SK-N-SH (cell line): ENCODE results near the gene NAPG. TPM values are rescaled to one million over a fixed set of nuclear protein-coding genes. Genes with fewer than 3 reads are reported as not detected.

Experiments used
- CTCF ChIA-PET: fragments of 300-600, 350-600 bp; formaldehyde crosslinking; extraction: SDS; loops from one replicate; lab custom pipeline; 2021; lab: Yijun Ruan, JAX
- POLR2A ChIA-PET: fragments of 350-600 bp; sonication (Branson Sonifier 250); formaldehyde crosslinking; extraction: SDS; loops from one replicate; lab custom pipeline; 2020; ENCODE audit warnings: antibody characterized with exemption, inconsistent platforms; lab: Yijun Ruan, JAX
- DNase-seq: peaks from one replicate; pipeline ENCODE4 v3.0.0; 2012
- H2AFZ ChIP-seq: fragments of 200-600 bp; sonication (generic); 2 replicates; pipeline ENCODE4 v1.8.1; 2016; ENCODE audit warnings: antibody characterized with exemption, mild to moderate bottlenecking, low read depth
- H3F3A ChIP-seq: fragments of 200-600 bp; sonication (generic); replicated peaks from 2 replicates; pipeline ENCODE3; 2016; ENCODE audit warnings: antibody characterized with exemption, mild to moderate bottlenecking; ENCODE audit not compliant: insufficient read depth
- H3K27ac ChIP-seq, 2 experiments: fragments of 200-500 bp in 1 of 2; fragments of 200-600 bp in 1 of 2; sonication (Bioruptor generic) in 1 of 2; sonication (generic), shearing (Covaris generic) in 1 of 2; 2 replicates each; pipeline versions ENCODE4 v1.5.1 to v1.6.1; 2014 to 2016; ENCODE audit warnings: low read depth in 2 of 2, inconsistent platforms in 1 of 2, low read length in 1 of 2, mild to moderate bottlenecking in 1 of 2, mixed read lengths in 1 of 2
- H3K27me3 ChIP-seq: fragments of 200-600 bp; sonication (generic), shearing (Covaris generic); 2 replicates; pipeline ENCODE4 v1.6.1; 2016; ENCODE audit warnings: mixed run types; ENCODE audit not compliant: insufficient read depth
- H3K36me3 ChIP-seq, 2 experiments: fragments of 200-500 bp in 1 of 2; fragments of 200-600 bp in 1 of 2; sonication (Bioruptor generic) in 1 of 2; sonication (generic) in 1 of 2; replicated peaks in 1 of 2; 2 replicates each; pipeline versions ENCODE3 to v1.5.1; 2014 to 2016; ENCODE audit warnings: low read length in 1 of 2, mild to moderate bottlenecking in 1 of 2; ENCODE audit not compliant: insufficient read depth in 2 of 2, control insufficient read depth in 1 of 2
- H3K4me1 ChIP-seq, 2 experiments: fragments of 200-500 bp in 1 of 2; fragments of 200-600 bp in 1 of 2; sonication (Bioruptor generic) in 1 of 2; sonication (generic), shearing (Covaris generic) in 1 of 2; 2 replicates each; pipeline versions ENCODE4 v1.5.1 to v1.6.1; 2014 to 2016; ENCODE audit warnings: low read depth in 1 of 2, low read length in 1 of 2, mixed run types in 1 of 2; ENCODE audit not compliant: insufficient read depth in 2 of 2, control insufficient read depth in 1 of 2
- H3K4me2 ChIP-seq: fragments of 200-600 bp; sonication (generic), shearing (Covaris generic); 2 replicates; pipeline ENCODE4 v1.6.1; 2017; ENCODE audit warnings: mixed run types
- H3K4me3 ChIP-seq, 2 experiments: fragments of 200-500 bp in 1 of 2; fragments of 200-600 bp in 1 of 2; sonication (Bioruptor generic) in 1 of 2; sonication (generic), shearing (Covaris generic) in 1 of 2; 2 replicates each; pipeline versions ENCODE4 v1.5.1 to v1.8.1; 2014 to 2016; ENCODE audit warnings: low read depth in 2 of 2, inconsistent platforms in 1 of 2, low read length in 1 of 2, mild to moderate bottlenecking in 1 of 2, mixed read lengths in 1 of 2, moderate library complexity in 1 of 2
- H3K79me2 ChIP-seq: fragments of 200-600 bp; sonication (generic); 2 replicates; pipeline ENCODE4 v1.8.1; 2017; ENCODE audit warnings: mild to moderate bottlenecking; ENCODE audit not compliant: insufficient read depth
- H3K9ac ChIP-seq: fragments of 200-600 bp; sonication (generic); 2 replicates; pipeline ENCODE4 v1.6.1; 2017; ENCODE audit warnings: mixed run types
- H3K9me2 ChIP-seq: fragments of 200-600 bp; sonication (generic); 2 replicates; pipeline ENCODE4 v1.6.1; 2017; ENCODE audit warnings: mixed run types
- H3K9me3 ChIP-seq: fragments of 200-600 bp; sonication (generic); 2 replicates; pipeline ENCODE4 v1.6.1; 2017; ENCODE audit warnings: mixed run types, mild to moderate bottlenecking, moderate library complexity
- H4K20me1 ChIP-seq: fragments of 200-600 bp; sonication (generic); 2 replicates; pipeline ENCODE4 v1.6.1; 2017; ENCODE audit warnings: mild to moderate bottlenecking, mixed run types; ENCODE audit not compliant: insufficient read depth
- CHD2 ChIP-seq: fragments of 150-350 bp; IDR thresholded peaks from 2 replicates; pipeline ENCODE4 v1.6.1; 2018; ENCODE audit warnings: low read length; ENCODE audit not compliant: partially characterized antibody
- FOSL2 ChIP-seq: IDR thresholded peaks from 2 replicates; pipeline ENCODE4 v1.4.0; 2012; ENCODE audit warnings: low read depth, mild to moderate bottlenecking, moderate library complexity, borderline replicate concordance
- GATA2 ChIP-seq: sonication (generic); formaldehyde crosslinking; IDR thresholded peaks from 2 replicates; pipeline ENCODE4 v1.5.0; 2020; ENCODE audit warnings: mild to moderate bottlenecking, missing genetic modification reagents
- JUND ChIP-seq: IDR thresholded peaks from 2 replicates; pipeline ENCODE4 v1.4.0; 2012
- MXI1 ChIP-seq: IDR thresholded peaks from 2 replicates; pipeline ENCODE4 v1.6.1; 2012; ENCODE audit warnings: mild to moderate bottlenecking, low read depth, low read length, improper control_type of control experiment
- NFIC ChIP-seq: IDR thresholded peaks from 2 replicates; pipeline ENCODE4 v1.4.0; 2012; ENCODE audit warnings: borderline replicate concordance
- NRF1 ChIP-seq: IDR thresholded peaks from 2 replicates; pipeline ENCODE4 v1.6.1; 2012; ENCODE audit warnings: low read depth, mild to moderate bottlenecking, low read length
- PBX3 ChIP-seq: IDR thresholded peaks from 2 replicates; pipeline ENCODE4; 2012
- RAD21 ChIP-seq: IDR thresholded peaks from 2 replicates; pipeline ENCODE4 v1.6.1; 2012; ENCODE audit warnings: mild to moderate bottlenecking, low read length
- RCOR1 ChIP-seq: fragments of 150-350 bp; IDR thresholded peaks from 2 replicates; pipeline ENCODE4 v1.6.1; 2017; ENCODE audit warnings: antibody characterized with exemption, low read length
- REST ChIP-seq: IDR thresholded peaks from 2 replicates; pipeline ENCODE4 v1.6.1; 2012; ENCODE audit warnings: mild to moderate bottlenecking, low read depth, low read length, moderate library complexity
- RFX5 ChIP-seq: IDR thresholded peaks from 2 replicates; pipeline ENCODE4 v1.6.1; 2012; ENCODE audit warnings: mild to moderate bottlenecking, improper control_type of control experiment, low read length
- RXRA ChIP-seq: IDR thresholded peaks from 2 replicates; pipeline ENCODE4 v1.4.0; 2012; ENCODE audit warnings: low read depth, mild to moderate bottlenecking, borderline replicate concordance
- SMC3 ChIP-seq: IDR thresholded peaks from 2 replicates; pipeline ENCODE4 v1.6.1; 2012; ENCODE audit warnings: low read depth, low read length, improper control_type of control experiment
- TAF1 ChIP-seq: IDR thresholded peaks from 2 replicates; pipeline ENCODE4 v1.6.1; 2012; ENCODE audit warnings: low read depth, mild to moderate bottlenecking, low read length, moderate library complexity, borderline replicate concordance
- TEAD4 ChIP-seq: IDR thresholded peaks from 2 replicates; pipeline ENCODE4 v1.4.0; 2012; ENCODE audit warnings: mild to moderate bottlenecking, borderline replicate concordance; ENCODE audit not compliant: insufficient read depth
- USF1 ChIP-seq: IDR thresholded peaks from 2 replicates; pipeline ENCODE4 v1.4.0; 2012; ENCODE audit warnings: low read depth, borderline replicate concordance
- YY1 ChIP-seq: IDR thresholded peaks from 2 replicates; pipeline ENCODE4 v1.4.0; 2012; ENCODE audit warnings: low read depth, mild to moderate bottlenecking
- WGBS: methylation state at CpG from one replicate; pipeline ENCODE4 v1.1.6; 2017; ENCODE audit warnings: low lambda C conversion rate; 5-methylcytosine and 5-hydroxymethylcytosine counted together
- polyA plus RNA-seq, 3 experiments: library from polyadenylated mRNA; depleted of rRNA; stranded (reverse); fragments of >200 nt; gene quantifications; 2 replicates each; pipeline ENCODE4 v1.2.3, GENCODE V29; 2012

Gene NAPG
- polyA plus RNA-seq, 1 of the 3 experiments (the other 2 are of a cell fraction): 9.2 TPM

GRCh38 chr18:10530852-10531251 lies 5.0 kb downstream of the NAPG start:
- H3K9ac ChIP-seq: no peak overlapping the region
- no peaks in the 10 kb centered on the region for H3K27me3 ChIP-seq
- POLR2A ChIA-PET: no interaction called here

GRCh38 chr18:10533111-10533510 lies 7.3 kb downstream of the NAPG start:
- H3K4me1 ChIP-seq: peaks cover 3 to 4% of the 10 kb centered on the region in 2 experiments; a peak in 2 of 4 replicates
- CTCF ChIA-PET: interaction anchor here (1.6 kb wide), 1 partner anchor 13 kb away, joined by 4 read pairs; no protein-coding TSS in a partner anchor
- WGBS: 94% methylated on average over 2 of the region's 2 CpGs

More at GRCh38 chr18:10530852-10531251, 5.0 kb downstream of the NAPG start:
- peaks cover 23 to 28% of the 10 kb centered on the region in 2 experiments for H3K36me3 ChIP-seq
- TF ChIP-seq GATA2 (CRISPR knock-in tag) (no peak), RFX5 (no peak), MXI1 (no peak), CHD2 (no peak), RAD21 (no peak), TEAD4 (no peak)
- TF ChIP-seq, all 33 proteins: peak for 0
- no peak overlapping the region for H3K27ac ChIP-seq
- peaks cover 6 to 9% of the 10 kb centered on the region in 2 experiments for H3K4me1 ChIP-seq
- no peak overlapping the region for H3K4me3 ChIP-seq
- no peak overlapping the region for H2AFZ ChIP-seq
- WGBS: 88% methylated on average over 3 of the region's 3 CpGs
- H3K79me2 ChIP-seq: peaks cover 84% of the 10 kb centered on the region
- no peak overlapping the region for H3K4me2 ChIP-seq
- H3K9me3 ChIP-seq: no peaks in the 10 kb centered on the region
- H3K9me2 ChIP-seq: no peaks in the 10 kb centered on the region
- CTCF ChIA-PET: interaction anchor here (0.6 to 1.3 kb wide), 2 partner anchors 25 to 559 kb away, joined by 3 read pairs; no protein-coding TSS in a partner anchor
- H4K20me1 ChIP-seq: peaks cover 44% of the 10 kb centered on the region
- peaks cover 5% of the 10 kb centered on the region for H3F3A ChIP-seq
- DNase-seq: no peak

More at GRCh38 chr18:10533111-10533510, 7.3 kb downstream of the NAPG start:
- H3K27ac ChIP-seq: no peak overlapping the region
- POLR2A ChIA-PET: no interaction called here
- no peak for DNase-seq
- peaks cover 29 to 34% of the 10 kb centered on the region in 2 experiments for H3K36me3 ChIP-seq
- H3K4me3 ChIP-seq: no peak overlapping the region
- no peaks in the 10 kb centered on the region for H3K9me3 ChIP-seq
- H2AFZ ChIP-seq: no peak overlapping the region
- H3K9ac ChIP-seq: no peak overlapping the region
- peaks cover 5% of the 10 kb centered on the region for H3F3A ChIP-seq
- TF ChIP-seq JUND: no peak
- TF ChIP-seq USF1: no peak
- TF ChIP-seq NRF1: no peak
- no peak for TF ChIP-seq SMC3
- no peak for TF ChIP-seq YY1
- TF ChIP-seq RAD21: no peak
- no peak for TF ChIP-seq NFIC
- TF ChIP-seq MXI1: no peak
- no peak for TF ChIP-seq FOSL2
- TF ChIP-seq PBX3: no peak
- TF ChIP-seq REST: no peak
- no peak for TF ChIP-seq CHD2
- TF ChIP-seq TAF1: no peak
- no peak for TF ChIP-seq RCOR1
- no peak for TF ChIP-seq RXRA
- H4K20me1 ChIP-seq: peaks cover 36% of the 10 kb centered on the region
- no peaks in the 10 kb centered on the region for H3K9me2 ChIP-seq
- no peak overlapping the region for H3K4me2 ChIP-seq
- H3K79me2 ChIP-seq: peaks cover 79% of the 10 kb centered on the region
- no peaks in the 10 kb centered on the region for H3K27me3 ChIP-seq
